Liver (tissue), 3 donors: ENCODE data around the gene HPN.
A peak's percentile ranks its signal among the peaks of the same experiment; 100 is the strongest.

Experiments
- CTCF ChIP-seq: fragments of 150-350 bp; IDR thresholded peaks from 2 replicates; pipeline ENCODE4 v1.5.1; 2017; ENCODE audit warnings: improper control_type of control experiment, low read depth, low read length; ENCODE audit not compliant: missing input control
- RXRA ChIP-seq, 2 donors: IDR thresholded peaks; 2 replicates each; pipeline ENCODE4 v1.6.1; 2017 to 2018; ENCODE audit warnings: antibody characterized with exemption in 2 of 2, mild to moderate bottlenecking in 1 of 2
- TAF1 ChIP-seq: conservative IDR thresholded peaks from 2 replicates; pipeline ENCODE4 v1.6.1; 2016; ENCODE audit warnings: antibody characterized with exemption, mild to moderate bottlenecking
- YY1 ChIP-seq: IDR thresholded peaks from 2 replicates; pipeline ENCODE4 v1.6.1; 2016; ENCODE audit warnings: antibody characterized with exemption, mild to moderate bottlenecking
- TF ChIP-seq, protein P1 (sequence below): IDR thresholded peaks from 2 replicates; pipeline ENCODE4 v1.6.1; 2016; ENCODE audit warnings: antibody characterized with exemption
- donor health status: healthy.
- donor health status: healthy.

DNA sequence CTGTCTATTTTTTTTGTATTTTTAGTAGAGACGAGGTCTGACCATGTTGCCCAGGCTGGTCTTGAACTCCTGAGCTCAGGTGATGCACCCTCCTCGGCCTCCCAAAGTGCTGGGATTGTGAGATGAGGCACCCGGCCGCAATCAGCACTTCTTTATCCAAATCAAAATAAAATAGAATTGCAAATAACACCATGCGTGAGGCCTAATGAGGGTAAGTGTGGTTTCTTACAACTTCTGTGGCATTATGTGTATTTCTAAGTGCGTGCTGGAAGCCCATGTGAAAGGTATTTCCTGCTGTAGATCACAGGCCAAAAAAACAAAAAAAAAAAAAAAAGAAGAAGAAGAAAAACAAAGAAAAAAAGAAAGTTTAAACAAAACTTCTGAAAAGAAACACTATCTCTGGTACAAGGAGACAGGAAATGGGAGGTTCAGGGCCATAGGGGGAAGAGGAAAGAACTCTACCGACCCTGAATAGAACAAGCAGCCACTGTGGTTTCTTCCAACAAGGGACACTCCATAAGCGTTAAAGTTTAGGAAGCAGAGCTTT lies 44.4 kb upstream of the HPN start:
- peak in 1 of 2 donors; percentile 16 for TF ChIP-seq RXRA (IDR thresholded peaks at IDR 0.05)
- TF ChIP-seq CTCF: no peak
- TF ChIP-seq TAF1: no peak
- no peak for TF ChIP-seq YY1
- TF ChIP-seq, protein P1, sequence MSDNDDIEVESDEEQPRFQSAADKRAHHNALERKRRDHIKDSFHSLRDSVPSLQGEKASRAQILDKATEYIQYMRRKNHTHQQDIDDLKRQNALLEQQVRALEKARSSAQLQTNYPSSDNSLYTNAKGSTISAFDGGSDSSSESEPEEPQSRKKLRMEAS: no peak
